Measurements from ENCODE around the gene SCLY. TPM values are rescaled to one million over a fixed set of nuclear protein-coding genes. Genes with fewer than 3 reads are reported as not detected.

SCLY gene
- polyA plus RNA-seq, 3 donors = 25.2 to 30.8 (median 27.7) TPM

DNA sequence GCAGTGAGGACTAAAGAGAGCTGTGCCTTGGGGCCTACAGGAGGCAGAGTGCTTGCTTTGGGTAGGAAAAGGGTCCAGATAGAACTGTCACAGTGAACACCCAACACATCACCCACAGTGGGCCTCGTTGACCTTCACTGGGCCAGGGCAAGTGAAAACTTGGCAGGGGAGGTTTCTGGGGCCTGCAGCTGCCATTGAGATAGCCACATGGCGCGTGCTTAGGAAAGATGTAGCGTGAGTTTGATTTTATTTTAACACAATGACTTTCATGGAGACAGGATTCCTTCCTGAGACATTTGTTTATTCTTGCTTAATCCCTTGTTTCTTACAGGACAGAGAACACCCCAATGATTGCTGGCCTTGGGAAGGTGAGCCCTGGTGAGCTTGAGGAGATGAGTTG, 30.1 kb downstream of the SCLY start:
- DNase-seq (ENCODE audit: extremely low read depth in 1 of 11, low read depth in 9 of 11, low spot score in 4 of 11) = no peak

- no peak for DNase-seq (ENCODE audit: extremely low read depth in 1 of 11, low read depth in 9 of 11, low spot score in 4 of 11)
Measured at GRCh38 chr2:238091436-238092060, 30.7 kb downstream of the SCLY start.

DNA sequence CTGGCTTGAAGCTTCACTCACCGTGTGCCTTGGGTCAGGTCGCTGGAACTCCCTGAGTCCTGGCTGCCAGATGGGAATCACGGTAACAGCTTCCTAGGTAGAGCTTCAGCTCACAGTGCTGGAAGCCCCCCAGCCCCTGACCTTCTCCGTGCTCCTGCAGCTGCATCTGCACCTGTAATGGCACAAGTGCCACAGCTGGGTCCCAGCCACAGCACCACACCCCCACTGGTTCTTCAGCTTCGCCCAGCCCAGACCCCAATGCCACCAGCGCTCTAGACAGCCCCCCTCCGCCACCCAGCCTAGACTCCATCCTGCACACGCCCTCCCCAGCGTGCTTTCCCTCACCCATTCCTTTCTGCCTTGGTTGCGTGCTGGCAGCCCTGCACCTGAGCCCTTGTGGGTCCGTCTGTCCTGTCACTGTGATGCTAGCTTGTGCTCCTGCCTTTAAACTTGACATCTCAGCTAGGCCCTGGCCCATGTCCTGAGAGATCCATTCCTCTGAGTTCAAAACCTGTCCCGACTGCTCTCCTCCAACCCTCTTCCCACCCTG, 31.8 kb downstream of the SCLY start:
- no peak for DNase-seq (ENCODE audit: extremely low read depth in 1 of 11, low read depth in 9 of 11, low spot score in 4 of 11)

DNA sequence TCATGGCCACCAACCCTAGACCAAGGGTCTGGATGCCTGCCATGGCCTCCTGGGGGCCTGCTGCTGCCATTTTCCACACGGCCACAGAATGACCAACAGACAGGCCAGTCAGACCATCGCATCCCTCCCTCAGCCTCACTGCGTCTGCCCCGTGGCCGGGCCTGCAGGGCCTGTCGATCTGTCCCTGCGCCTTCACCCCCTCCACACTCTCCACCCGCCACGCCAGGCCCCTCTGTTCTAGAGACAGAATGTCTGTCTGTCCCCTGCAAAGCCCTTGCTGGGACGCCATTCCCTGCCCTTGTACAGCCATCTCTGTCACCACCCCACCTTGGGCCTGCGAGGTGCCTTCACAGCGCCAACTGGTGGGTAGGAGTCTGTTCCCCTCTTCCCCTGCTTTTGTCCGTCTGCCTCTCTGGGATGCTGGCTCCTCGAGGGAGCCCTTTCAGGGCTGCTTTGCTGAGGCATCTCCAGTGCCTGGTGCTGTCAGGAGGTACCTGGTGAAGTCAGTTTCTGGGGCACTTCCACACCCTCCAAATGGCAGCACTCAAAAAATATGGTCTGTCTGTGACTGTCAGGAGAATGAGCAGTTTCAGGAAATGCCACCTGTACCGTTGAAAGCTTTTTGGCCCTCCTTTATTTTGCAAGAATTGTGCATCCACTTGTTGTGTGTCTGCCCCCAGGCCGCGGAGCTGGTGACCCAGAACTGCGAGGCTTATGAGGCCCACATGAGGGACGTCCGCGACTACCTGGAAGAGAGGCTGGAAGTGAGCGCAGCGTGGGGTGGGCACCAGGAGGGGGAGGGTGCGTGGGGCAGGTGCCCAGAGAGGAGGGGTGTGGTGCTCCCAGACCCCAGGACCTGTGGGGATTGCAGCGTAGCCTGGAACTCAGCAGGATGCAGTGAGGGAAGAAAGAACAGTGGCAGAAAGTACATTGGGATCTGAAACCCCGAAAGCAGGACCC, 32.7 kb downstream of the SCLY start:
- DNase-seq (ENCODE audit: extremely low read depth in 1 of 11, low read depth in 9 of 11, low spot score in 4 of 11) = no peak

- no peak for DNase-seq (ENCODE audit: extremely low read depth in 1 of 11, low read depth in 9 of 11, low spot score in 4 of 11)
Measured at GRCh38 chr2:238094438-238095022, 33.7 kb downstream of the SCLY start.

- no peak for DNase-seq (ENCODE audit: extremely low read depth in 1 of 11, low read depth in 9 of 11, low spot score in 4 of 11)
Measured at GRCh38 chr2:238095143-238095542, 34.3 kb downstream of the SCLY start.

- DNase-seq (ENCODE audit: extremely low read depth in 1 of 11, low read depth in 9 of 11, low spot score in 4 of 11) = no peak
Measured at GRCh38 chr2:238096311-238097011, 35.7 kb downstream of the SCLY start.

GRCh38 chr2:238097201-238097987, 36.6 kb downstream of the SCLY start:
- DNase-seq (ENCODE audit: extremely low read depth in 1 of 11, low read depth in 9 of 11, low spot score in 4 of 11) = no peak

- no peak for DNase-seq (ENCODE audit: extremely low read depth in 1 of 11, low read depth in 9 of 11, low spot score in 4 of 11)
Measured at GRCh38 chr2:238097988-238098871, 37.4 kb downstream of the SCLY start.

GRCh38 chr2:238098901-238099713, 38.3 kb downstream of the SCLY start:
- no peak for DNase-seq (ENCODE audit: extremely low read depth in 1 of 11, low read depth in 9 of 11, low spot score in 4 of 11)

DNA sequence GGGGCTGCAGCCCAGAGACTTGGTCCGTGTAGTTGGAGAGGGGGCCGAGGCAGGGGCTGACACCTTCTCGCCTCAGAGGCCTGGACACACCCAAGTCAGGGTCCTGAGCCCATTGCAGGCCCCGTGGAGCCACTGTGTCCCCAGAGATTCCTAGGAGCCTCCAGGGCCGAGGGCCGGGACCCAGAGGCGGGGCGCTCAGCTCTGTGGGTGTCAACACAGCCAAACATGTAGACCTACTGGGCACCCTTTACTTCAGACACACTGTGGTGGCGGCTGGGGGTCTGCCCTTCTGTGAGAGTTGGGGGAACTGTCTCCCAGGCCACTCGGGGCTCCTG, 38.9 kb downstream of the SCLY start:
- no peak for DNase-seq (ENCODE audit: extremely low read depth in 1 of 11, low read depth in 9 of 11, low spot score in 4 of 11)

DNA sequence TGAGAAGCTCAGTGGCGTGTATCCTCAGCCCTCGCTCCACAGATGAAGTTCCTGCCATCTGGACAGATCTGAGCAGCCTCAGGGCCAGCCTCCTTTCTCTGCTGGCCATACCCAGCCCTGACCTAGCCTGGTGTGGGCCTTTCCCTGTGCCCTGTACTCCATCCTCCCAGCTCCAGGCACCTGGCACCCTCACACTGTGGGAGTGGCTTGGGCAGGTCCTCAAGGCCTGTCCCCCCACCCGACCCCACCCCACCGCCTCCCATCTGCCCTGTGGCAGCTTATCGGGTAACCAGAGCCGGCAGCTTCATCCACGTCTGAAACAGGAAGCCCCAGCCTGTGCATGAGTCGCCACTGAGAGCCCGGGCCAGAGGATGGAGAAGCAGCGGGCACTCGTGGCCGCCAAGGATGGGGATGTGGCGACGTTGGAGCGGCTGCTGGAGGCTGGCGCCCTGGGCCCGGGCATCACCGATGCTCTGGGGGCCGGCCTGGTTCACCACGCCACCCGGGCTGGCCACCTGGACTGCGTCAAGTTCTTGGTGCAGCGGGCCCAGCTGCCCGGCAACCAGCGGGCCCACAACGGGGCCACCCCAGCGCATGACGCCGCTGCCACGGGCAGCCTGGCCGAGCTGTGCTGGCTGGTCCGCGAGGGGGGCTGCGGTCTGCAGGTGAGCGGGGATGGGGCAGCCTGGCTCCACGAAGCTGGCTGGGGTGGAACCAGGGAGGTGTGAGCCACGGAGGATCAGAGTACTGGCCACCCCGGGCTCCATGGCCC, 39.4 kb downstream of the SCLY start, which contains the start of gene ESPNL:
ESPNL (plus strand) TSS at position 292 of the 772 bp plus-strand sequence; CDS start at position 372, 80 bp downstream.
- no peak for DNase-seq (ENCODE audit: extremely low read depth in 1 of 11, low read depth in 9 of 11, low spot score in 4 of 11)

DNA sequence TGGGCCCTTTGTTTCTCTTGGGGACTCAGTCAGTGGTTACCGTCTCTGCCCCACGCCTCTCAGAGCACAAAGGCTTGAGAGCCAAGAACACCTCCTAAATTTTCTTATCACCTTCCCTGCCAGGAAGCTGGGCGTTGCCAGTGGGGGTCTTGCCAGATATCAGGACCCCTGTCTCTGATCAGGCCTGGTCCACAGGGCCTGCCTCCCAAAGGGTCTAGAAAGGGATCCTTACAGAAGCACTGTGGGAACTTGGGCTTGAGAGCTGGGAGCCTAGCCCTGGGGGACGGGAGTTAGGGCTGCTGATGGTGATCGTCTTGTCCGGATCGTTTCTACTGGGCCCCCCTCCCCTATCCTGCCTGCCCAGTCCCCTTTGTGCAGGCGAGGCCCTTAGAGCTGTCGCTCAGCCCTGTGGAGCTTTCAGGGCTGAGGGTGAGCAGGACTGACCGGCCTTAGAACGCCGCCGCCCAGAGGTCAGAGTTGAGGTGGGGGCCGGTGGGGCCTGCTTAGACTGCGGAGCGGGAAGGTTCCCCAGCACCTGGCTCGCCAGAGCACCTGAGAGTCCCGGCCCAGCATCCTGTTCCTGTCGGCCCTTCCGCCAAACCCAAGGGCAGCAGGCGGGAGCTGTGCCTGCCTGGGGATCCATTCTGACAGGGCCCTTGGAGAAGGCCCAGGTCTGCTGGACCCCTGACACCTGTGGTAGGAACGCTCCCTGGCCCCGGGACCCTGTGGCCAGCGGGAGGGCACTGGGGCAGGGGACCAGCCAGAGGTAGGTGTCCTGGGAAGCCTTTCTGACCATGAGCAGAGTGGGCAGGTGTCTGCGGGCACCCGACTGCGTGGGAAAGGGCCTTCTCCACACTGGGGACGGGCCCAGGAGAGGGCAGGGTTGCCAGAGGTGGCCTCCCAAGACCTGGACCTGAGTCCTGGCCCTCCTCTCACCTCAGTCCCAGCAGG, 40.3 kb downstream of the SCLY start:
- no peak for DNase-seq (ENCODE audit: extremely low read depth in 1 of 11, low read depth in 9 of 11, low spot score in 4 of 11)

GRCh38 chr2:238101891-238102841, 41.4 kb downstream of the SCLY start:
- no peak for DNase-seq (ENCODE audit: extremely low read depth in 1 of 11, low read depth in 9 of 11, low spot score in 4 of 11)

Data from renal cortex interstitium (tissue), 11 donors.